ENCODE measurements around the gene SELENOF.

The SELENOF gene

DNA sequence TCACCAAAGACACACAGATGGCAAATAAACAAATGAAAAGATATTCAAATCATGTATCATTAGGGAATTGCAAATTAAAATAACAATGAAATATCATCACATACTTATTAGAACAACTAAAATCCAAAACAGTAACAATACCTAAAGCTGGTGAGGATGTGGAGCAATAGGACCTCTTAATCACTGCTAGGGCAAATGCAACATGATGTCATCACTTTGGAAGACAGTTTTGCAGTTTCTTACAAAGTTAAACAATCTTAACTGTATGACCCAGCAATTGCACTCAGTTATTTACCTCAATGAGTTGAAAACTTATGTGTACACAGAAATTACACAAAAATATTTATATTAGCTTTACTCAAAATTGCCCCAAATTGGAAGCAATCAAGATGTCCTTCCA, 47.3 kb downstream of the SELENOF start:
- no peak for DNase-seq (ENCODE audit: low read depth in 1 of 2, low spot score in 1 of 2)
- TF ChIP-seq, protein P1, sequence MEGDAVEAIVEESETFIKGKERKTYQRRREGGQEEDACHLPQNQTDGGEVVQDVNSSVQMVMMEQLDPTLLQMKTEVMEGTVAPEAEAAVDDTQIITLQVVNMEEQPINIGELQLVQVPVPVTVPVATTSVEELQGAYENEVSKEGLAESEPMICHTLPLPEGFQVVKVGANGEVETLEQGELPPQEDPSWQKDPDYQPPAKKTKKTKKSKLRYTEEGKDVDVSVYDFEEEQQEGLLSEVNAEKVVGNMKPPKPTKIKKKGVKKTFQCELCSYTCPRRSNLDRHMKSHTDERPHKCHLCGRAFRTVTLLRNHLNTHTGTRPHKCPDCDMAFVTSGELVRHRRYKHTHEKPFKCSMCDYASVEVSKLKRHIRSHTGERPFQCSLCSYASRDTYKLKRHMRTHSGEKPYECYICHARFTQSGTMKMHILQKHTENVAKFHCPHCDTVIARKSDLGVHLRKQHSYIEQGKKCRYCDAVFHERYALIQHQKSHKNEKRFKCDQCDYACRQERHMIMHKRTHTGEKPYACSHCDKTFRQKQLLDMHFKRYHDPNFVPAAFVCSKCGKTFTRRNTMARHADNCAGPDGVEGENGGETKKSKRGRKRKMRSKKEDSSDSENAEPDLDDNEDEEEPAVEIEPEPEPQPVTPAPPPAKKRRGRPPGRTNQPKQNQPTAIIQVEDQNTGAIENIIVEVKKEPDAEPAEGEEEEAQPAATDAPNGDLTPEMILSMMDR (IDR thresholded peaks at IDR 0.05; ENCODE audit: insufficient read depth, low read length), result no peak
- TF ChIP-seq POLR2AphosphoS5 (IDR thresholded peaks at IDR 0.05; ENCODE audit: low read depth), result no peak
- no peak for TF ChIP-seq SPI1 (IDR thresholded peaks at IDR 0.05; ENCODE audit: borderline replicate concordance, low read depth)
- TF ChIP-seq, protein P2, sequence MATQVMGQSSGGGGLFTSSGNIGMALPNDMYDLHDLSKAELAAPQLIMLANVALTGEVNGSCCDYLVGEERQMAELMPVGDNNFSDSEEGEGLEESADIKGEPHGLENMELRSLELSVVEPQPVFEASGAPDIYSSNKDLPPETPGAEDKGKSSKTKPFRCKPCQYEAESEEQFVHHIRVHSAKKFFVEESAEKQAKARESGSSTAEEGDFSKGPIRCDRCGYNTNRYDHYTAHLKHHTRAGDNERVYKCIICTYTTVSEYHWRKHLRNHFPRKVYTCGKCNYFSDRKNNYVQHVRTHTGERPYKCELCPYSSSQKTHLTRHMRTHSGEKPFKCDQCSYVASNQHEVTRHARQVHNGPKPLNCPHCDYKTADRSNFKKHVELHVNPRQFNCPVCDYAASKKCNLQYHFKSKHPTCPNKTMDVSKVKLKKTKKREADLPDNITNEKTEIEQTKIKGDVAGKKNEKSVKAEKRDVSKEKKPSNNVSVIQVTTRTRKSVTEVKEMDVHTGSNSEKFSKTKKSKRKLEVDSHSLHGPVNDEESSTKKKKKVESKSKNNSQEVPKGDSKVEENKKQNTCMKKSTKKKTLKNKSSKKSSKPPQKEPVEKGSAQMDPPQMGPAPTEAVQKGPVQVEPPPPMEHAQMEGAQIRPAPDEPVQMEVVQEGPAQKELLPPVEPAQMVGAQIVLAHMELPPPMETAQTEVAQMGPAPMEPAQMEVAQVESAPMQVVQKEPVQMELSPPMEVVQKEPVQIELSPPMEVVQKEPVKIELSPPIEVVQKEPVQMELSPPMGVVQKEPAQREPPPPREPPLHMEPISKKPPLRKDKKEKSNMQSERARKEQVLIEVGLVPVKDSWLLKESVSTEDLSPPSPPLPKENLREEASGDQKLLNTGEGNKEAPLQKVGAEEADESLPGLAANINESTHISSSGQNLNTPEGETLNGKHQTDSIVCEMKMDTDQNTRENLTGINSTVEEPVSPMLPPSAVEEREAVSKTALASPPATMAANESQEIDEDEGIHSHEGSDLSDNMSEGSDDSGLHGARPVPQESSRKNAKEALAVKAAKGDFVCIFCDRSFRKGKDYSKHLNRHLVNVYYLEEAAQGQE (IDR thresholded peaks at IDR 0.05; ENCODE audit: insufficient replicate concordance, low read depth), result no peak
- no peak for TF ChIP-seq GABPA (IDR thresholded peaks at IDR 0.05; ENCODE audit: low read depth)
- H3K27ac ChIP-seq (replicated peaks), result no peak overlapping the region

DNA sequence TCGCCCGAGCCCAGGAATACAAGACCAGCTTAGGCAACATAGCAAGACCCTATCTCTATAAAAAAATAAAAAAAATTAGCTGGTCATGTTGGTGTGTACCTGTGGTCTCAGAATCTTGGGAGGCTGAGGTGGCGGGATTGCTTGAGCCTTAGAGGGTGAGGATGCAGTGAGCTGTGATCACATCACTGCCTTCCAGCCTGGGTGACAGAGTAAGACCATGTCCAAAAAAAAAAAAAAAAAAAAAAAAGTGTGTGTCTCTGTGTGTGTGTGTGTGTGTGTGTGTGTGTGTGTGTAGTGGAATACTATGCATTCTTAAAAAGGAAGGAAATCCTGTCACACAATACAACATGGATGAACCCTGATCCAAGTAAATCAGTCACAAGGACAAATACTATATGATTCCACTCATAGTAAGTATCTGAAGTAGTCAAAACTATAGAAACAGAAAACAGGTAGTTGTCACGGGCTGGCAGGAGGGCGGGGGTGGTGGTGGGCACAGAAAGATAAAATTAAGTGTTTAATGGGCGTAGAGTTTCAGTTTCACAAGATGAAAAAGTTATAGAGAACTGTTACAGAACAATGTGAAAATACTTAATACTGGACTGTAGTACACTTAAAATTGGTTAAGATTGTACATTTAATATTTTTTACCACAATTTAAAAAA, 47.8 kb downstream of the SELENOF start:
- DNase-seq (ENCODE audit: low read depth in 1 of 2, low spot score in 1 of 2), result no peak
- Histone ChIP-seq H3K27me3 (ENCODE audit: insufficient read depth, poor library complexity, severe bottlenecking) (no peaks in the 10 kb centered on the region), H3K27ac (replicated peaks) (no peak overlapping the region), H3K4me3 (replicated peaks; ENCODE audit: insufficient read depth, low read length) (no peak overlapping the region)
- TF ChIP-seq, protein P1 (IDR thresholded peaks at IDR 0.05; ENCODE audit: insufficient read depth, low read length), result no peak
- TF ChIP-seq SPI1 (IDR thresholded peaks at IDR 0.05; ENCODE audit: borderline replicate concordance, low read depth), result no peak
- TF ChIP-seq, protein P2 (IDR thresholded peaks at IDR 0.05; ENCODE audit: insufficient replicate concordance, low read depth), result no peak
- no peak for TF ChIP-seq POLR2AphosphoS5 (IDR thresholded peaks at IDR 0.05; ENCODE audit: low read depth)
- TF ChIP-seq GABPA (IDR thresholded peaks at IDR 0.05; ENCODE audit: low read depth), result no peak

More for the DNA sequence above, 47.3 kb downstream of the SELENOF start:
- no peaks in the 10 kb centered on the region for H3K27me3 ChIP-seq (ENCODE audit: insufficient read depth, poor library complexity, severe bottlenecking)
- no peak overlapping the region for H3K4me3 ChIP-seq (replicated peaks; ENCODE audit: insufficient read depth, low read length)

DNA sequence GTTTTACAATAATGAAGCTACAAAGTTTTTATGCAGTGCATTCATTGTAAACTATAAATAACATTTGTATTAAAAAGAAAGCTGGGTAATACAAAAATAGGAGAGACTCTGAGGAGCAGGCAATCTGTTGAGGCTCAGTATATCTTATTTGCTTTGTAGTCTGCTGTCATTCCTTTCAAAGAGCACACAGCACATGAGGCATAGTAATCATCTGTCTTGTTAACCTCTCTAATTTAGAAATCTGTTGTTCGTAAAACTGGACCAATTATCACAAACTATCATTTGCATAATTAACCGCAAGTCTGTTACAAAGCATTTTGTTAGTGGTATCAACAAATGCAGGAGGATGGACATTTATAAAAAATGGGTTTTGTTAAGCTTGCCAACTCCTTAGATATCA, 51.0 kb downstream of the SELENOF start:
- no peaks in the 10 kb centered on the region for H3K27me3 ChIP-seq (ENCODE audit: insufficient read depth, poor library complexity, severe bottlenecking)
- no peak overlapping the region for H3K4me3 ChIP-seq (replicated peaks; ENCODE audit: insufficient read depth, low read length)
- TF ChIP-seq SPI1 (IDR thresholded peaks at IDR 0.05; ENCODE audit: borderline replicate concordance, low read depth), result no peak
- no peak for TF ChIP-seq GABPA (IDR thresholded peaks at IDR 0.05; ENCODE audit: low read depth)
- TF ChIP-seq, protein P2 (IDR thresholded peaks at IDR 0.05; ENCODE audit: insufficient replicate concordance, low read depth), result no peak
- no peak for TF ChIP-seq POLR2AphosphoS5 (IDR thresholded peaks at IDR 0.05; ENCODE audit: low read depth)
- TF ChIP-seq, protein P1 (IDR thresholded peaks at IDR 0.05; ENCODE audit: insufficient read depth, low read length), result no peak
- DNase-seq (ENCODE audit: low read depth in 1 of 2, low spot score in 1 of 2), result no peak
- H3K27ac ChIP-seq (replicated peaks), result no peak overlapping the region

Measured in HL-60 (cell line).